Measurements from ENCODE around the gene TNRC6A. TPM values are rescaled to one million over a fixed set of nuclear protein-coding genes. Genes with fewer than 3 reads are reported as not detected.

TNRC6A gene
- total and polyA plus RNA-seq, 2 of the 13 experiments (the other 11 are each of a cell fraction or from before 2014, with no cell fraction given): 30.9 to 43.6 TPM

DNA sequence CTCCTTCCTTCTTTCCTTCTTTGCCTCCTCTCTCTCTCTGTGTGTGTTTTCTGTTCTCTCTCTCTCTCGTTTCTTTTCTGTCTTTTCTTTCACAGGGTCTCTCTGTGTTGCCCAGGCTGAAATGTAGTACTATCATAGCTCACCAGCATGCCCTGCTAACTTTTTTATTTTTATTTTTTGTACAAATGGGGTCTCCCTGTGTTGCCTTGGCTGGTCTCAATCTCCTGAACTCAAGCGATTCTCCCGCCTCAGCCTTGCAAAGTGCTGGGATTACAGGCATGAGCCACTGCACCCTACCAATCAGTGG, 117.9 kb downstream of the TNRC6A start:
- Histone ChIP-seq H3K36me3 (replicated peaks in 1 of 2; ENCODE audit: control insufficient read depth in 1 of 2, insufficient read depth in 2 of 2, low read length in 2 of 2) (no peaks in the 10 kb centered on the region), H3K79me2 (ENCODE audit: insufficient read depth, low read length) (no peaks in the 10 kb centered on the region), H3K9me3 (ENCODE audit: low read length) (no peaks in the 10 kb centered on the region), H3K27ac (ENCODE audit: extremely low read length, insufficient read depth, low read length) (no peak overlapping the region), H3K27me3 (ENCODE audit: control insufficient read depth in 1 of 2, insufficient read depth in 2 of 2, low read length in 2 of 2) (no peaks in the 10 kb centered on the region), H3K9ac (ENCODE audit: insufficient read depth, low read depth, low read length) (no peak overlapping the region), H2AFZ (ENCODE audit: low read length) (no peak overlapping the region), H3K4me3 (replicated peaks in 1 of 3; ENCODE audit: insufficient read depth in 1 of 3, low read depth in 2 of 3, low read length in 3 of 3) (no peak overlapping the region), H4K20me1 (ENCODE audit: insufficient read depth, low read length) (no peaks in the 10 kb centered on the region), H3K4me1 (ENCODE audit: insufficient read depth, low read length) (peaks cover 39% of the 10 kb centered on the region), H3K4me2 (ENCODE audit: low read depth, low read length) (no peak overlapping the region)
- DNase-seq (ENCODE audit: low spot score) (no peak), FAIRE-seq (no peak), ATAC-seq (no peak)
- POLR2A ChIA-PET: no interaction called here
- 94% methylated on average over 3 of the region's 3 CpGs for whole genome bisulfite sequencing (ENCODE audit: low lambda C conversion rate)
- in situ Hi-C loops (cut with HindIII; ENCODE audit: extremely low pct_ligation_motif_present, low pct_unique_long_range_greater_than_20kb): no loop called here
- BruUV-seq (replicated peaks): no TSS peak
- TF ChIP-seq SETDB1 (CRISPR knock-in tag; IDR thresholded peaks at IDR 0.05; ENCODE audit: borderline replicate concordance) (no peak), MTF1 (CRISPR knock-in tag; IDR thresholded peaks at IDR 0.05) (no peak), RBAK (CRISPR knock-in tag; IDR thresholded peaks at IDR 0.05) (no peak), TCF7 (IDR thresholded peaks at IDR 0.05; ENCODE audit: low read depth) (no peak), SP140L (CRISPR knock-in tag; IDR thresholded peaks at IDR 0.05; ENCODE audit: borderline replicate concordance) (no peak), ZFP1 (CRISPR knock-in tag; IDR thresholded peaks at IDR 0.05) (no peak), HMG20A (CRISPR knock-in tag; IDR thresholded peaks at IDR 0.05; ENCODE audit: borderline replicate concordance) (no peak), XBP1 (CRISPR knock-in tag; IDR thresholded peaks at IDR 0.05) (no peak), ZNF501 (CRISPR knock-in tag; IDR thresholded peaks at IDR 0.05) (no peak), JUND (CRISPR knock-in tag; IDR thresholded peaks at IDR 0.05) (no peak), ATRX (CRISPR knock-in tag; IDR thresholded peaks at IDR 0.05; ENCODE audit: borderline replicate concordance) (no peak), ESRRA (CRISPR knock-in tag; IDR thresholded peaks at IDR 0.05; ENCODE audit: low read depth) (no peak)
- TF ChIP-seq, protein P1, sequence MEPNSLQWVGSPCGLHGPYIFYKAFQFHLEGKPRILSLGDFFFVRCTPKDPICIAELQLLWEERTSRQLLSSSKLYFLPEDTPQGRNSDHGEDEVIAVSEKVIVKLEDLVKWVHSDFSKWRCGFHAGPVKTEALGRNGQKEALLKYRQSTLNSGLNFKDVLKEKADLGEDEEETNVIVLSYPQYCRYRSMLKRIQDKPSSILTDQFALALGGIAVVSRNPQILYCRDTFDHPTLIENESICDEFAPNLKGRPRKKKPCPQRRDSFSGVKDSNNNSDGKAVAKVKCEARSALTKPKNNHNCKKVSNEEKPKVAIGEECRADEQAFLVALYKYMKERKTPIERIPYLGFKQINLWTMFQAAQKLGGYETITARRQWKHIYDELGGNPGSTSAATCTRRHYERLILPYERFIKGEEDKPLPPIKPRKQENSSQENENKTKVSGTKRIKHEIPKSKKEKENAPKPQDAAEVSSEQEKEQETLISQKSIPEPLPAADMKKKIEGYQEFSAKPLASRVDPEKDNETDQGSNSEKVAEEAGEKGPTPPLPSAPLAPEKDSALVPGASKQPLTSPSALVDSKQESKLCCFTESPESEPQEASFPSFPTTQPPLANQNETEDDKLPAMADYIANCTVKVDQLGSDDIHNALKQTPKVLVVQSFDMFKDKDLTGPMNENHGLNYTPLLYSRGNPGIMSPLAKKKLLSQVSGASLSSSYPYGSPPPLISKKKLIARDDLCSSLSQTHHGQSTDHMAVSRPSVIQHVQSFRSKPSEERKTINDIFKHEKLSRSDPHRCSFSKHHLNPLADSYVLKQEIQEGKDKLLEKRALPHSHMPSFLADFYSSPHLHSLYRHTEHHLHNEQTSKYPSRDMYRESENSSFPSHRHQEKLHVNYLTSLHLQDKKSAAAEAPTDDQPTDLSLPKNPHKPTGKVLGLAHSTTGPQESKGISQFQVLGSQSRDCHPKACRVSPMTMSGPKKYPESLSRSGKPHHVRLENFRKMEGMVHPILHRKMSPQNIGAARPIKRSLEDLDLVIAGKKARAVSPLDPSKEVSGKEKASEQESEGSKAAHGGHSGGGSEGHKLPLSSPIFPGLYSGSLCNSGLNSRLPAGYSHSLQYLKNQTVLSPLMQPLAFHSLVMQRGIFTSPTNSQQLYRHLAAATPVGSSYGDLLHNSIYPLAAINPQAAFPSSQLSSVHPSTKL (CRISPR knock-in tag; IDR thresholded peaks at IDR 0.05): no peak
- TF ChIP-seq, protein P2, sequence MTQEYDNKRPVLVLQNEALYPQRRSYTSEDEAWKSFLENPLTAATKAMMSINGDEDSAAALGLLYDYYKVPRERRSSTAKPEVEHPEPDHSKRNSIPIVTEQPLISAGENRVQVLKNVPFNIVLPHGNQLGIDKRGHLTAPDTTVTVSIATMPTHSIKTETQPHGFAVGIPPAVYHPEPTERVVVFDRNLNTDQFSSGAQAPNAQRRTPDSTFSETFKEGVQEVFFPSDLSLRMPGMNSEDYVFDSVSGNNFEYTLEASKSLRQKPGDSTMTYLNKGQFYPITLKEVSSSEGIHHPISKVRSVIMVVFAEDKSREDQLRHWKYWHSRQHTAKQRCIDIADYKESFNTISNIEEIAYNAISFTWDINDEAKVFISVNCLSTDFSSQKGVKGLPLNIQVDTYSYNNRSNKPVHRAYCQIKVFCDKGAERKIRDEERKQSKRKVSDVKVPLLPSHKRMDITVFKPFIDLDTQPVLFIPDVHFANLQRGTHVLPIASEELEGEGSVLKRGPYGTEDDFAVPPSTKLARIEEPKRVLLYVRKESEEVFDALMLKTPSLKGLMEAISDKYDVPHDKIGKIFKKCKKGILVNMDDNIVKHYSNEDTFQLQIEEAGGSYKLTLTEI (CRISPR knock-in tag; conservative IDR thresholded peaks at IDR 0.05): no peak
- TF ChIP-seq, protein P3, sequence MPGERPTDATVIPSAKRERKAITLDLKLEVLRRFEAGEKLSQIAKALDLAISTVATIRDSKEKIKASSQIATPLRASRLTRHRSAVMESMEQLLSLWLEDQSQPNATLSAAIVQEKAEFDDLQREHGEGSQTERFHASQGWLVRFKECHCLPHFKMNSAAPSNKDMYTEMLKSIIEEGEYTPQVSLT (CRISPR knock-in tag; IDR thresholded peaks at IDR 0.05; ENCODE audit: borderline replicate concordance, low read depth): no peak
- intact Hi-C loops (cut with micrococcal nuclease; ENCODE audit: unreplicated experiment): no loop called here
- CTCF ChIA-PET (ENCODE audit: low intra/inter-chr PET ratio, low total read pairs): no interaction called here
